ENCODE results near the gene GLB1L3.

GRCh38 chr11:134267461-134267860 is 8.7 kb upstream of the GLB1L3 start:
- TF ChIP-seq CTCF (IDR thresholded peaks at IDR 0.05) = no peak
- no peak for TF ChIP-seq POLR2A (IDR thresholded peaks at IDR 0.05)
- no peak for TF ChIP-seq POLR2AphosphoS5 (IDR thresholded peaks at IDR 0.05)

Measured in breast epithelium (tissue), 3 donors.